Activated T-helper 9 cell treated with anti-CD3 and anti-CD28 coated beads, Interleukin-2, amount 50 U/mL, for 16 hours (primary cell): ENCODE results near the gene TAC1.
"Not testable (repeated sequence)": the region's sequence is repeated elsewhere in the genome, so short reads cannot be mapped to it uniquely, and the experiment has no call there.

Experiments used
- DNase-seq: peaks from one replicate; pipeline ENCODE4 v3.0.0-alpha.2; 2020; ENCODE audit warnings: low read depth

Gene TAC1

GRCh38 chr7:97731736-97732564 is at the start of gene TAC1:
Gene TAC1 (plus strand): TSS chr7:97732086. CDS start chr7:97732613, 527 bp downstream.
- no peak for DNase-seq

GRCh38 chr7:97685952-97686351 is 45.9 kb upstream of the TAC1 start:
- no peak for DNase-seq

GRCh38 chr7:97693586-97693985 is 38.3 kb upstream of the TAC1 start:
- no peak for DNase-seq

- DNase-seq: no peak
Measured at GRCh38 chr7:97694355-97694754, 37.5 kb upstream of the TAC1 start.

GRCh38 chr7:97697396-97697795 is 34.5 kb upstream of the TAC1 start:
- no peak for DNase-seq

- no peak for DNase-seq
Measured at GRCh38 chr7:97722386-97722785, 9.5 kb upstream of the TAC1 start.

GRCh38 chr7:97732565-97733275 is 834 bp downstream of the TAC1 start:
- DNase-seq: no peak

GRCh38 chr7:97733276-97734161 is 1.6 kb downstream of the TAC1 start:
- DNase-seq: no peak

- DNase-seq: no peak
Measured at GRCh38 chr7:97734255-97734654, 2.4 kb downstream of the TAC1 start.

- no peak for DNase-seq
Measured at GRCh38 chr7:97735075-97735474, 3.2 kb downstream of the TAC1 start.

- no peak for DNase-seq
Measured at GRCh38 chr7:97748482-97748881, 16.6 kb downstream of the TAC1 start.

- DNase-seq: no peak
Measured at GRCh38 chr7:97751566-97751965, 19.7 kb downstream of the TAC1 start.

- DNase-seq: no peak
Measured at GRCh38 chr7:97752215-97752614, 20.3 kb downstream of the TAC1 start.

GRCh38 chr7:97757824-97758223 is 25.9 kb downstream of the TAC1 start:
- no peak for DNase-seq

- DNase-seq: no peak
Measured at GRCh38 chr7:97770850-97771249, 39.0 kb downstream of the TAC1 start.

- DNase-seq: no peak
Measured at GRCh38 chr7:97771576-97771975, 39.7 kb downstream of the TAC1 start.

- no peak for DNase-seq
Measured at GRCh38 chr7:97772045-97772901, 40.4 kb downstream of the TAC1 start.

- not testable (repeated sequence) for DNase-seq
Measured at GRCh38 chr7:97786398-97786797, 54.5 kb downstream of the TAC1 start.
